Measurements from ENCODE around the gene OR2L5. TPM values are rescaled to one million over a fixed set of nuclear protein-coding genes. Genes with fewer than 3 reads are reported as not detected.

OR2L5 gene
- not detected in 2 replicates for total RNA-seq

GRCh38 chr1:248013229-248013710 lies at the start of gene OR2L5:
Gene OR2L5 (plus strand): TSS chr1:248013660. CDS start chr1:248021948, 8,288 bp downstream.
- TF ChIP-seq CTCF (conservative IDR thresholded peaks at IDR 0.05; ENCODE audit: low read depth, low read length): no peak
- DNase-seq (ENCODE audit: low read depth): no peak
- no peak within 1 kb of the TSS for H3K4me3 ChIP-seq (ENCODE audit: low read depth, low read length)

- TF ChIP-seq CTCF (conservative IDR thresholded peaks at IDR 0.05; ENCODE audit: low read depth, low read length): no peak
- no peak for DNase-seq (ENCODE audit: low read depth)
- H3K4me3 ChIP-seq (ENCODE audit: low read depth, low read length): no peak within 1 kb of the TSS
These were observed 48.5 kb upstream of the OR2L5 start, which contains the start of gene OR2AK2 for GRCh38 chr1:247964933-247965332. Gene OR2AK2 (plus strand): TSS chr1:247965233. CDS start chr1:247965377, 144 bp downstream.

GRCh38 chr1:247966532-247967204 lies 46.8 kb upstream of the OR2L5 start:
- no peak overlapping the region for H3K4me3 ChIP-seq (ENCODE audit: low read depth, low read length)
- TF ChIP-seq CTCF (conservative IDR thresholded peaks at IDR 0.05; ENCODE audit: low read depth, low read length): no peak
- DNase-seq (ENCODE audit: low read depth): no peak

GRCh38 chr1:247992986-247993385 lies 20.5 kb upstream of the OR2L5 start:
- no peak for DNase-seq (ENCODE audit: low read depth)
- TF ChIP-seq CTCF (conservative IDR thresholded peaks at IDR 0.05; ENCODE audit: low read depth, low read length): no peak
- H3K4me3 ChIP-seq (ENCODE audit: low read depth, low read length): no peak overlapping the region

GRCh38 chr1:247998811-247999210 lies 14.6 kb upstream of the OR2L5 start:
- TF ChIP-seq CTCF (conservative IDR thresholded peaks at IDR 0.05; ENCODE audit: low read depth, low read length): no peak
- no peak overlapping the region for H3K4me3 ChIP-seq (ENCODE audit: low read depth, low read length)
- DNase-seq (ENCODE audit: low read depth): no peak

- DNase-seq (ENCODE audit: low read depth): no peak
- no peak overlapping the region for H3K4me3 ChIP-seq (ENCODE audit: low read depth, low read length)
- TF ChIP-seq CTCF (conservative IDR thresholded peaks at IDR 0.05; ENCODE audit: low read depth, low read length): no peak
These were observed 13.3 kb upstream of the OR2L5 start for GRCh38 chr1:248000169-248000568.

- DNase-seq (ENCODE audit: low read depth): no peak
- TF ChIP-seq CTCF (conservative IDR thresholded peaks at IDR 0.05; ENCODE audit: low read depth, low read length): no peak
- H3K4me3 ChIP-seq (ENCODE audit: low read depth, low read length): no peak overlapping the region
These were observed 5.7 kb upstream of the OR2L5 start for GRCh38 chr1:248007778-248008177.

Measured in epithelial cell of proximal tubule (primary cell).